HG02885 (cell line): Measurements from ENCODE around the gene ITK.
"Not testable (repeated sequence)": the region's sequence is repeated elsewhere in the genome, so short reads cannot be mapped to it uniquely, and the experiment has no call there.

ENCODE experiments used
- ATAC-seq: cut with Tn5 transposase; IDR thresholded peaks from one replicate; pipeline ENCODE4 v1.9.1; 2021; ENCODE audit warnings: mild to moderate bottlenecking; ENCODE audit not compliant: unreplicated experiment, poor library complexity

ITK gene

DNA sequence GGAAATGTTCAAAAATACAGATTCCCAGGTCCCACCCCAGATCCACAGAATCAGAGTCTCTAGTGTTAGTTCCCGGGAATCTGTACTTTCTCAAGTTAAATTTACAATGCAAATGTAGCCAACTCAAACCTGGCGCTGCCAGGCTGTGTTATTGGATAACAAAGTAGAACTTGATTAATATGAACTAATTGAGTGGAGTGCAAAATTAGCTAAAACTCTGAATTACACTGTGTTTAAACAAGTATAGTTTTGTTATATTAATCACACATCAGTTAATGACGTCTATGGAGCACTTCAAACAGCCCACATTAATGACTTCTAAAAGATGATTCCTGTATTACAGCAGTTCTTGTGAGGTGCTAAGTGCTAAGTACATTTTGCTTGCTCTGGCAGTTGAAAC lies 52.9 kb downstream of the ITK start:
- no peak for ATAC-seq

DNA sequence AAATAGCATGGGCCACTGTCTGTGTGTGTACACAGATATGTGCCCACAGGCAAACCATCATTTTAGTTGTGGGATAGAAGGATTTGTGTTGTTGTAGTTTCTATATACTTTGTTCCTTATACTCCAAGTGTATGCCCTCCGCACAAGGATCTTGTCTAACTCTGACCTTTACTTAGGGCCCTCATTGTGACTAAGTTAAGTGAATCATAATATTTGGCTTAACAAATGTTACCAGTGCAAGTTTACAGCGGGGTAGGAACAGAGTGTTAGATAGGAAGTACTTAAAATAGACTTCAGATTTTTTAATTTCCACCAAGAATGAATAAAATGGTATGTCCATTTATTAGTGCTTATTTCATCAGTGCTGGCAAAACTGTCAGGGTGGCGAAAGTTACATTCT lies 55.8 kb downstream of the ITK start:
- no peak for ATAC-seq

- ATAC-seq: no peak
Observed at GRCh38 chr5:157241483-157241882, 60.8 kb downstream of the ITK start.

GRCh38 chr5:157244704-157245103 lies 64.1 kb downstream of the ITK start:
- ATAC-seq: not testable (repeated sequence)

GRCh38 chr5:157245476-157245875 lies 64.8 kb downstream of the ITK start:
- no peak for ATAC-seq

GRCh38 chr5:157245886-157246285 lies 65.2 kb downstream of the ITK start:
- no peak for ATAC-seq

DNA sequence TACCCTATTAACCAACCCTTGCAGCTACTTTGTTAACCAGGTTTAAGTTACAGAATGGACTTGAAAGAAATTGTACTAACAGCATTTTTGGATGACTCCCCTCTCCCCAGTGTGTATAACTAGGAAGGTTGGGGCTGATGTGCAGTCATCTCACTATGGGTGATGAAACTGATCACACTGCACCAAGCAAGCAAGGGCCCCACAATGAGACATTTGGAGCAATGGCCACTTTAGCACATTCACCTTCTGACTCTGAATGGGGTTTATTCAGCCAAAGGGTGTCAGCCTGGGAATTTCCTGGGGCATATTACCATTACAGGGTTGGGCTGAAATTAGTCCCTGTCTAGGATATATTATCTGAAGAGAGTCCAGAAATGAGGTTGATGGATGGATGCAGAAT lies 66.6 kb downstream of the ITK start:
- peak; percentile 43 for ATAC-seq

GRCh38 chr5:157248821-157249470 lies 68.3 kb downstream of the ITK start:
- no peak for ATAC-seq

- peak; percentile 93 for ATAC-seq
Observed at GRCh38 chr5:157252711-157253465, 72.2 kb downstream of the ITK start.

- ATAC-seq: peak; percentile 56
Observed at GRCh38 chr5:157253547-157253946, 72.9 kb downstream of the ITK start.

DNA sequence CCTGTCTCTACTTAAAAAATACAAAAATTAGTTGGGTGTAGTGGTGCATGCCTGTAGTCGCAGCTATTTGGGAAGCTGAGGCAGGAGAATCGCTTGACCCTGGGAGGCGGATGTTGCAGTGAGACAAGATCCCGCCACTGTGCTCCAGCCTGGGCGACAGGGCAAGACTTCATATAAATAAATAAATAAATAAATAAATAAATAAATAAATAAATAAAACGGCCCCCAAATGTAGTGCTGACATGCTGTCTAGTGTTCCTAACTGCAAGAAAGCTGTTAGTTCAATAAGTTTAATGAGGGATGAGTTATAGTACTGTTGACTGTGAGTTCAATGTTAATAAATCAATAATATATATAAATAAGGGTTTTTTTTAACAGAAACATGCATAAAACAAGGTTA lies 77.8 kb downstream of the ITK start:
- no peak for ATAC-seq

DNA sequence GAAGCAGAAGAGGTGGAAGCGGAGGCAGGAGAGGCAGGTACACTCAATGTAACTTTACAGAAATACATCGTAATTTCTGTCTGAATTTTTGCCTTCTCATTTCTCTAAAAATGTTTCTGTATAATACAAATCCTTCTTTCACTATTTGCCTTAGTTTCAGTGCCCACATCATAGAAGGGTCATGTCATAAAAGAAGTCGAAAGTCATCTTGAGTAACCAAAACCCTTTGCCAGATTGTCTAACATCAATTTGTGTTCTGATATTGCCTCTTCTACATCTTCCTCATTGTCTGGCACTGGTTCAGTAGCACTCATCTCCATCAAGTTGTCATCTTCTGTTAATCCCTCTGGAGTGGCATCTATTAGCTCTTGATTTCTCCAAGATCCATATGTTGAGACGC lies 79.1 kb downstream of the ITK start:
- no peak for ATAC-seq

GRCh38 chr5:157263496-157264090 lies 83.0 kb downstream of the ITK start:
- ATAC-seq: no peak

- ATAC-seq: peak; percentile 83
Observed at GRCh38 chr5:157265714-157266285, 85.2 kb downstream of the ITK start, which contains the start of gene CYFIP2. Gene CYFIP2, plus strand, starts transcription at chr5:157266123. Its CDS starts 19,239 bp downstream, at chr5:157285362.

GRCh38 chr5:157266286-157267007 lies 85.8 kb downstream of the ITK start:
- ATAC-seq: peak; percentile 46

DNA sequence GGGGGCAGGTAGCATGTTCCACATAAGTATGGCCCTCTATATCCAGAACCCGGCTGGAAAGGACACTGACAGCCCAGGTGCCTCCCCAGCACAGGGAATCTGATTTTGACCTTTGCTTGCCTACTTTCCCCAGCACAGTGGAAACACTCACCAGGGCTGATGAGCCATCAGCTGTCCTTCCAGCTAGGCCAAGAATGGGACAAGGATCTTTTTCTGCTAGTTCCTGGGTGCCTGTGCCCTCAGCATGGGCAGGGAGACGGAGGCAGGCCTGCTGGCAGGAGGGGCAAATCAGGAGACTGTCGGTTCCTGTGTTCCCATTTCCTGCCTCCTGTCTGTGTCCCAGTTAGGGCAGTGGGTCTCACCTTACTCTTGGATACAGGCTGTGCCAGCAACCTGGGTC lies 86.4 kb downstream of the ITK start:
- ATAC-seq: no peak

DNA sequence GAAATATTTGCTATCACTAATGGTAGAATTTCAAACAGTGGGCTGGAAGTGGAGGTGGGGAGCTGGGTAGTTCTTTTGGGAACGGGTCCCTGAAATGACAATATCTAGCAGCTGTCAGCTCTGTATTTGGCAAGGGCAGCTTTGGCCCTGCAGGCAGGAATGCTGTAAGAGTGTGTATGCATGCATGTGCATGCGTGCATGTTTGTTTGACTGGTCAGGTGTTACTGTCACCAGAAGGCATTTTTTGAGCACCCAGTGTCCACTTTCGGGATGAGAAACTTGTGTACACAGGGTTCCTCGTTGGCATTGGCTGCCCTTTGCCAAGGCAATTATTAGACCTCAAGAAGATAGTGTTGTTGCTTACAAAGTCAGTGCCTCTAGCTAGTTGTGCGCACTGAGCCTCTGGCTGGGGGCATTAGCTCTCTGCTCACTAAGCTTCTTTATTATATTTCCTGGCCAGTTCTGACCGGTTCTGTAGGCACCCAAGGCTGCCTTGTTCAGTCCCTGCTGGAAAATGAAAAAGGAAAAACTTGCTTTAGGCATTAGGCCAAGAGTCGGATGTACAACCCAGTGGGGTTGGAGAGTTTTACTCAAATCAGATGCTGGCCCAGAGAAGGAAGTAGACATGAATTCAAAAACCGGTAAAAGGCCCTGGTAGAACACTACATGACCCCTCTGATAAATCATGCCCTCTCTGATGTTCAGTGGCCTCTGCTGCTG lies 87.3 kb downstream of the ITK start:
- ATAC-seq: no peak

GRCh38 chr5:157269165-157269671 lies 88.6 kb downstream of the ITK start:
- no peak for ATAC-seq

DNA sequence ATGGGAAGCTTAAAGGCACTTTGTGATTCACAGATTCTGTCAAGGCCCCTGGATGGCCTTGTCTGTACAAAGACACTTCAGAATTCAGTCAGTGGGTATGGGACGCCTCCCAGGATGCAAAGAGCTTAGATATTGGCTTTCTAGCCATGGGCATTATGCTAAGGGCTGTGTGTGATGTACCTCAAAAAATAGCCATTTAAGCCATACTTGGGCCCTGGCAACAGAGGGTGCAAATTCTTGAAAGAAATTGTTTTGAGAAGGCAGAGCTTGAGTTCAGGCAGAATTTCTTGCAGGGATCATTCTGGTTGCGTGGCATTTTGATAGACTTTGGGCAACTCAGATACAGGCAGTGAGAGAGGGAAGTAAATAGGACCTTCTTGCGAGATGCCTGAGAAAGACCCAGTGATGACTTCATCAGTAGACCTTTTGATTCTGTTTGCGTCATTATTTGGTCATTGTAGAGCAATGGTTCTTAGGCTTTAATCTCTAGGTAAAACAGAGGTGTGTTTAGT lies 89.2 kb downstream of the ITK start:
- ATAC-seq: no peak
